D341Med (cell line): ENCODE results near the gene RAB7A.
A peak's percentile ranks its signal among the peaks of the same experiment; 100 is the strongest.
"Not testable (repeated sequence)": the region's sequence is repeated elsewhere in the genome, so short reads cannot be mapped to it uniquely, and the experiment has no call there.

Experiments
- DNase-seq: peaks from one replicate; pipeline ENCODE4 v3.0.0; 2012; ENCODE audit warnings: low spot score

Gene RAB7A

DNA sequence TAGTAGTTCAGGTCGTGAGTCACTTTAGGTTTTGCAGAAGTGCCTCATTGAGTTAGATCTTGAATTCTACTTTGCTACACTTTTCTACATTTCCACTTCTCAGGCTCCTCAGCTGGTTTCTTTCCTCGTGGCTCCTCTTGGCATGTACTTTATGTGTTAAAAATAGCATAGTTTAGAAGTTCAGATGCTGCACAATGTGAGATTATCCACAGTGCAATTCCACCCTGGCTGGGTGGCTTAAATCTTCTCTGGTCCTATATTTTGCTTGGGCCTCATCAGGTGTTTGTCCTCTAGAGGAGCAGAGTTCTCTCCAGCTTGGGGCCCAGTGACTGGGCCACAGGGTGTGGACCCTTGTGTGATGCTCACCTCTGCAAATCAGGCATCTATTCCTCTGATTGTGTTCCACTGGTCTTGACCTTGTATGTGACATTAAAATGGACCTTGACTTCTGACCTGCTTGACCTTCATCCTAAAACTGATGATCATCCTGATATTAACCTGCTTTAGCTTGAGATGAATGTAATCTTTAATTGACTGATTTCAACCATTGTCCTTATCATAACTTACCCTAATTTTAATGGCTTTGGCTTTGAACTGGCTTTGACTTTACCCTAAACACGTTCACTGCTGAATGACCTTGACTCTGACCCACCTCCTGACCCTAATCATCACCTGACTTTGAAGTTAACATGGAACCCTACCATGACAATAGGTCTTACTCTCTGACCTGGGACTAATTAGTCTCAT, 89.5 kb downstream of the RAB7A start:
- no peak for DNase-seq

- no peak for DNase-seq
Measured at GRCh38 chr3:128818186-128818787, 92.3 kb downstream of the RAB7A start.

GRCh38 chr3:128820252-128820839, 94.4 kb downstream of the RAB7A start:
- no peak for DNase-seq

- DNase-seq, result no peak
Measured at GRCh38 chr3:128823008-128823407, 97.0 kb downstream of the RAB7A start.

DNA sequence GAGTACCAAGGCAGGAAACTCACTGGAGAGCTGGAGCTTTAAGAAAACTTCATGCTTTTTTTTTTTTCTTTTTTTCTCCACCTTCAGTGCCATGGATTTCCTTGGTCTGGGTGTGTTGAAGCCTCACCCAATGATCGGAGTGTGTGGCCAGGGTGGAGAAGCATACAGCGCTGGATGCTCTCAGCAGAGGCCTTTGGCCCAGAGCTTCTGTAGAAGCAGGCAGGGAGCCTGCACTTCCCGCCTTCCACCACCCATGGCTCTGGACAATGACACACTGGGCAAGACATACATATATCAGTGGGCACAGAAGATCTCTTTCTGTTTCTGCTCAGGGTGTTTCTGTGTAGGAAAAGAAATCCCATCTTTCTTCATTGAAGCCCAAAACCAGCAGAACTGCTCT, 97.6 kb downstream of the RAB7A start:
- no peak for DNase-seq

DNA sequence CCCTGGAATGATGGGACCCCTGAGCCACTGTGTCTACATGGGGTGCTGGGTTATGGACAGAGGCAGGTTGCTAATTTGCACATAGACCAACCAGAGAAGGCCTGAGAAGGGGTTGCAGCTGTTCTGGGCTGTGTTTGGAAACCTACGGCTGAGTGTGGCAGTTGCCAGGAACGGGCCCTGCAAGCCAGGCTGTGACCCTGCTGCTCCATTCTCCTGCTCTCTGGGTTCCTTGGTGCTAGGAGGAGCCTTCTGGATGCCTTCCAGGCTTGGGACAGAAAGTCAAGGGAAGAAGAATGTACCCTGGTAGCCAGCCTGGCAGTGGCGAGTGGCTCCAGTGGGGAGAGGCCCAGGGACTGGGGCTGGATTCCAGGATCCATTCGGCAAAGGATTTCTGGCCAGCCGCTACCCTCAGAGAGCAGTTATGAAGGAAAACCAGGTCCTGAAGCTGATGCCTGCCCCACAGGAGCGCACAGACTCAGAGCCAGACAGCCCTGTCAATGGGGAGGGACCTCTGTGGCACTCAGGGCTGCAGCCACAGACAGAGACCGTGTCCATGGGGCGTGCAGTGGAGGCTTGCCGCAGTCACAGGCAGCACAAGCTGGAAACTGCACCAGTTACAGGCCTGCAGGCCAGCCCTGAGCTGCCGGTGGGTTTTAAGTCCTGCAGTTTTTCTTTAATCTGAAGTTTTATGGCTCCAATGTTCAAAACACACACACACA, 98.3 kb downstream of the RAB7A start:
- no peak for DNase-seq

GRCh38 chr3:128825117-128825725, 99.2 kb downstream of the RAB7A start:
- DNase-seq, result no peak

GRCh38 chr3:128829087-128829486, 103.1 kb downstream of the RAB7A start:
- DNase-seq, result not testable (repeated sequence)

DNA sequence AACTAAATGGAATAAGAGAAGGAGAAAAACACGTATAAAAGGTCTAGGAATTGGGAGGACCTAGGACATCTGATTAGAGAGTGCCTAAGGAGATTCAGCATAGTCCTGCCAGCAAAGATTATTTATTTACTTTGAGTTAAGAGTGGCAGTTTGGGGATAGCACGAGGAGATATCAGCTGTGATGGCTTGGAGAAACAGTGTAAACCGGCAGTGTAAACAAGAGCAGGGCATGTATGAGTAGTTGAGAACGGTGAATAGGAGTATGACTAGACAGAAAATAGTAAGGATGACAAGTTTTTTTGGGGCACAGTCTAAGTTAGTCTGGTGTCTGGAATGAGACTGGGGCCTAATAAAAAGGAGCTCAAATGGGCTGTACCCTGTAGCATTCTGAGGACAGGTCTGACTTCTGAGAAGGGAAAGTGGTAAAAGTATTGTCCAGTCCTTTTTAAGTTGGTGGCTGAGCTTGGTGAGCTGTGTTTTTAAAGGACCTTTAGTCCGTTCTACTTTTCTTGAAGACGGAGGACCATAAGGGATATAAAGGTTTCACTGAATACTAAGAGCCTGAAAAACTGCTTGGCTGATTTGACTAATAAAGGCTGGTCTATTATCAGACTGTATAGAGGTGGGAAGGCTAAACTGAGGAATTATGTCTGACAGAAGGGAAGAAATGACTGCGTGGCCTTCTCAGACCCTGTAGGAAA, 104.1 kb downstream of the RAB7A start:
- DNase-seq, result not testable (repeated sequence)

DNA sequence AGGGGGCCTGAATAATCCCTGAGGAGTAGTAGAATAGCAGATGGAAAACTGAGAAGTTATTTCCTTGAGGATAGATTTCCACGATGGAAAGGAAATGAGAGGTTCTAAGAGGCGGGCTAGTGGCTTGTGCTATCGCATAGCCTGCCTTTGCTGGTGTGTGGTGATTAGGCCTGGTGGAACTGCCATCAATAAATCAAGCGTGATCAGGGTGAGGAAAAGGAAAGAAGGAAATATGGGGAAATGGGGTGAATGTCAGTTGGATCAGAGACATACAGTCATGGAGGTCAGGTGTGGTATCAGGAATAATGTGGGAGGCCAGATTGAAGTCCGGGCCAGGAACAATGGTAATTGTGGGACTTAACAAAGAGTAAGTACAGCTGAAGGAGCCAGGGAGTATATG, 104.8 kb downstream of the RAB7A start:
- not testable (repeated sequence) for DNase-seq

GRCh38 chr3:128832979-128833378, 107.0 kb downstream of the RAB7A start:
- DNase-seq, result not testable (repeated sequence)

DNA sequence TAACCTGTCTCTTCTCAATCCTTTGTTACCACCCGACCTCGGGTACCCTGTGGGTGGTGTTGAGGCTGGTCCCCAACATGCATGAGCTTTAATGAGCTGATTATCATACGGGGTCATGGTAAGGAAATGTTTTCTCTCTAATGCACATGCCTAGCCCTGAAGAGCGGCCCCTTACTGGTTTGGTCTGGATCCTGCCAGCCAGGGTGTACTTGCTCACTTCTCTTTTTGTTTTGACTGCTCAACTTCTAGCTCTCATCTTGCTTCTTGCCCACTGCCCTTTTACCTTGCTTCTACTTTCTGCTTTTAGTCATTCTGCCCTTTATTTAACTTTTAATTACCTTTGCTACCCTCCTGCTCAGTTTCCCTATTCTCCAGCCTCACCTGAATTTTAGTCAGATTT, 109.1 kb downstream of the RAB7A start:
- no peak for DNase-seq

- no peak for DNase-seq
Measured at GRCh38 chr3:128841926-128842920, 116.2 kb downstream of the RAB7A start.

DNA sequence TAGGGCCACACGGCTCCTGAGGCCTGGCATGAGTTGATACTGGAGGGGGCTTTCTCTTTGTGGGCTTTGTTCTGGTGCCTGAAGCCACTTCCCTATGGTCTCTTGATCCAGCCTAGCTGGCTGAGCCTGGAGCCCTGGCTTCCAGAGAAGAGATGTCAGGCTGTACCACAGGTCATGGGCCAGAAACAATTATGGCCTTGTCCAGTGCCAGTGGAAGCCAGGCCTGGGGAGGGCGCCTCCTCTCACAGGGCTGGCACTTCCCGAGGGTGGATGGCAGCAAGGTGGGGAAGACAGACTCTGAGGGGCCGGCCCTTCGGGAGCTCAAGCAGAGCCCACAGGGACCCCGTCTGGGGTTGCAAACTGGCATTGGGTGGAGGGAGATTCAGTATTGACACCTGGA, 118.5 kb downstream of the RAB7A start:
- no peak for DNase-seq

GRCh38 chr3:128845119-128845777, 119.3 kb downstream of the RAB7A start:
- DNase-seq, result no peak

- DNase-seq, result peak; percentile 94
Measured at GRCh38 chr3:128845778-128846485, 119.9 kb downstream of the RAB7A start.

- no peak for DNase-seq
Measured at GRCh38 chr3:128846486-128846891, 120.5 kb downstream of the RAB7A start.

GRCh38 chr3:128847666-128848370, 121.8 kb downstream of the RAB7A start:
- no peak for DNase-seq

DNA sequence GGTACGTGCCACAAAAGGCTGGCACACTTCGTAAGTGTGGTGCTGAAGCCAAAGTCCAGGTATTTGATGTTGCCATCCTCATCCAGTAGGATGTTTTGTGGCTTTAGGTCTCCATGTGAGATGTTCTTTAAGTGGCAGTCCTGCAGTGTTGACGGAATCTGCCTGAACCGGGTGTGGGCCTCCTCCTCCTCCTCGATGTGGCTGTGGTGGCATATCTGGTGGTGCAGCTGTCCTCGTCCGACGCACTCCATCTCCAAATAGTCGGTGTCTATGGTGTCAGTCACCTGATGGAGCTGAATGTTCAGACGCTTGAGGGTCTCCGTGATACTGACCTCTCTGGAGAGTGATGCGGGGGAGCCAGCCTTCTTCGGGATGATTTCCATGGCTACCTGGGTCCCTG, 123.0 kb downstream of the RAB7A start:
- DNase-seq, result no peak
